ENCODE results near the gene LBH. TPM values are rescaled to one million over a fixed set of nuclear protein-coding genes. Genes with fewer than 3 reads are reported as not detected.

The LBH gene
- total RNA-seq, 1 donor from 2014 or later = 51.7 TPM

GRCh38 chr2:30191819-30192271 is 39.5 kb upstream of the LBH start:
- DNase-seq (ENCODE audit: low read depth) = no peak

GRCh38 chr2:30192314-30192713 is 39.0 kb upstream of the LBH start:
- FAIRE-seq (no peak), DNase-seq (ENCODE audit: low read depth) (no peak)
- H3K79me2 ChIP-seq (ENCODE audit: insufficient read depth, low read length) = no peaks in the 10 kb centered on the region
- H3K36me3 Mint-ChIP-seq (ENCODE audit: low read depth, unreplicated experiment) = peaks cover 3% of the 10 kb centered on the region
- H3K4me3 ChIP-seq (ENCODE audit: insufficient read depth, low read depth, low read length) = no peak overlapping the region
- no peaks in the 10 kb centered on the region for H3K4me1 ChIP-seq (ENCODE audit: insufficient read depth, low read length)
- H3K9me3 ChIP-seq (ENCODE audit: insufficient read depth, low read depth, low read length) = no peaks in the 10 kb centered on the region
- H3K9me3 Mint-ChIP-seq (ENCODE audit: unreplicated experiment) = peaks cover 3% of the 10 kb centered on the region
- H3K27me3 ChIP-seq (ENCODE audit: insufficient read depth, low read length) = peaks cover 3% of the 10 kb centered on the region
- H3K4me1 Mint-ChIP-seq (ENCODE audit: low read depth, unreplicated experiment) = peaks cover 7% of the 10 kb centered on the region
- no peak overlapping the region for H3K9ac ChIP-seq (ENCODE audit: low read length)
- no peak for TF ChIP-seq CTCF (IDR thresholded peaks at IDR 0.05; ENCODE audit: insufficient read depth, low read depth, low read length)
- no peak for TF ChIP-seq EZH2 (IDR thresholded peaks at IDR 0.05; ENCODE audit: insufficient read depth, low read length)
- no peaks in the 10 kb centered on the region for H4K20me1 ChIP-seq (ENCODE audit: insufficient read depth, low read length)
- no peak overlapping the region for H3K27ac ChIP-seq (ENCODE audit: low read depth, low read length)
- H3K4me3 Mint-ChIP-seq (ENCODE audit: unreplicated experiment) = no peak overlapping the region
- H3K27ac Mint-ChIP-seq (ENCODE audit: unreplicated experiment) = no peak overlapping the region
- peaks cover 14% of the 10 kb centered on the region for H3K27me3 Mint-ChIP-seq (ENCODE audit: low read depth, unreplicated experiment)
- H3K36me3 ChIP-seq (ENCODE audit: insufficient read depth, low read length) = no peaks in the 10 kb centered on the region
- no peak overlapping the region for H2AFZ ChIP-seq (ENCODE audit: low read depth, low read length)
- H3K4me2 ChIP-seq (ENCODE audit: low read length) = no peak overlapping the region

More at GRCh38 chr2:30191819-30192271, 39.5 kb upstream of the LBH start:
- no peak overlapping the region for H2AFZ ChIP-seq (ENCODE audit: low read depth, low read length)
- H4K20me1 ChIP-seq (ENCODE audit: insufficient read depth, low read length) = no peaks in the 10 kb centered on the region
- H3K27ac Mint-ChIP-seq (ENCODE audit: unreplicated experiment) = no peak overlapping the region
- peaks cover 14% of the 10 kb centered on the region for H3K27me3 Mint-ChIP-seq (ENCODE audit: low read depth, unreplicated experiment)
- no peaks in the 10 kb centered on the region for H3K4me1 ChIP-seq (ENCODE audit: insufficient read depth, low read length)
- peaks cover 3% of the 10 kb centered on the region for H3K36me3 Mint-ChIP-seq (ENCODE audit: low read depth, unreplicated experiment)
- no peak for TF ChIP-seq EZH2 (IDR thresholded peaks at IDR 0.05; ENCODE audit: insufficient read depth, low read length)
- no peak for TF ChIP-seq CTCF (IDR thresholded peaks at IDR 0.05; ENCODE audit: insufficient read depth, low read depth, low read length)
- FAIRE-seq = no peak
- H3K9me3 ChIP-seq (ENCODE audit: insufficient read depth, low read depth, low read length) = no peaks in the 10 kb centered on the region
- peaks cover 3% of the 10 kb centered on the region for H3K9me3 Mint-ChIP-seq (ENCODE audit: unreplicated experiment)
- no peak overlapping the region for H3K4me3 Mint-ChIP-seq (ENCODE audit: unreplicated experiment)
- no peak overlapping the region for H3K4me2 ChIP-seq (ENCODE audit: low read length)
- peaks cover 7% of the 10 kb centered on the region for H3K4me1 Mint-ChIP-seq (ENCODE audit: low read depth, unreplicated experiment)
- no peaks in the 10 kb centered on the region for H3K36me3 ChIP-seq (ENCODE audit: insufficient read depth, low read length)
- H3K27ac ChIP-seq (ENCODE audit: low read depth, low read length) = no peak overlapping the region
- peaks cover 5% of the 10 kb centered on the region for H3K27me3 ChIP-seq (ENCODE audit: insufficient read depth, low read length)
- no peak overlapping the region for H3K9ac ChIP-seq (ENCODE audit: low read length)
- H3K79me2 ChIP-seq (ENCODE audit: insufficient read depth, low read length) = no peaks in the 10 kb centered on the region
- no peak overlapping the region for H3K4me3 ChIP-seq (ENCODE audit: insufficient read depth, low read depth, low read length)

- peaks cover 12% of the 10 kb centered on the region for H3K27me3 Mint-ChIP-seq (ENCODE audit: low read depth, unreplicated experiment)
- no peaks in the 10 kb centered on the region for H3K4me1 ChIP-seq (ENCODE audit: insufficient read depth, low read length)
- H3K27ac Mint-ChIP-seq (ENCODE audit: unreplicated experiment) = peak overlapping the region; percentile 58
- H3K9me3 ChIP-seq (ENCODE audit: insufficient read depth, low read depth, low read length) = no peaks in the 10 kb centered on the region
- DNase-seq (ENCODE audit: low read depth) = no peak
- H4K20me1 ChIP-seq (ENCODE audit: insufficient read depth, low read length) = no peaks in the 10 kb centered on the region
- peak overlapping the region; percentile 37 for H3K4me3 Mint-ChIP-seq (ENCODE audit: unreplicated experiment)
- H3K36me3 ChIP-seq (ENCODE audit: insufficient read depth, low read length) = no peaks in the 10 kb centered on the region
- H3K4me3 ChIP-seq (ENCODE audit: insufficient read depth, low read depth, low read length) = no peak overlapping the region
- H3K9me3 Mint-ChIP-seq (ENCODE audit: unreplicated experiment) = peaks cover 3% of the 10 kb centered on the region
- H3K27ac ChIP-seq (ENCODE audit: low read depth, low read length) = no peak overlapping the region
- H3K4me2 ChIP-seq (ENCODE audit: low read length) = no peak overlapping the region
- peaks cover 3% of the 10 kb centered on the region for H3K36me3 Mint-ChIP-seq (ENCODE audit: low read depth, unreplicated experiment)
- H2AFZ ChIP-seq (ENCODE audit: low read depth, low read length) = peak overlapping the region; percentile 56
- peaks cover 3% of the 10 kb centered on the region for H3K27me3 ChIP-seq (ENCODE audit: insufficient read depth, low read length)
- H3K9ac ChIP-seq (ENCODE audit: low read length) = no peak overlapping the region
- H3K79me2 ChIP-seq (ENCODE audit: insufficient read depth, low read length) = no peaks in the 10 kb centered on the region
- peaks cover 7% of the 10 kb centered on the region for H3K4me1 Mint-ChIP-seq (ENCODE audit: low read depth, unreplicated experiment)
- TF ChIP-seq CTCF (IDR thresholded peaks at IDR 0.05; ENCODE audit: insufficient read depth, low read depth, low read length) (no peak), EZH2 (IDR thresholded peaks at IDR 0.05; ENCODE audit: insufficient read depth, low read length) (no peak)
- FAIRE-seq = no peak
These were observed 38.1 kb upstream of the LBH start for GRCh38 chr2:30193104-30193681.
